Kidney capillary endothelial cell (primary cell): ENCODE results near the gene TULP4.

Source experiments
- DNase-seq: peaks from one replicate; pipeline ENCODE4 v3.0.0-alpha.2; 2018; ENCODE audit warnings: low spot score

The TULP4 gene

DNA sequence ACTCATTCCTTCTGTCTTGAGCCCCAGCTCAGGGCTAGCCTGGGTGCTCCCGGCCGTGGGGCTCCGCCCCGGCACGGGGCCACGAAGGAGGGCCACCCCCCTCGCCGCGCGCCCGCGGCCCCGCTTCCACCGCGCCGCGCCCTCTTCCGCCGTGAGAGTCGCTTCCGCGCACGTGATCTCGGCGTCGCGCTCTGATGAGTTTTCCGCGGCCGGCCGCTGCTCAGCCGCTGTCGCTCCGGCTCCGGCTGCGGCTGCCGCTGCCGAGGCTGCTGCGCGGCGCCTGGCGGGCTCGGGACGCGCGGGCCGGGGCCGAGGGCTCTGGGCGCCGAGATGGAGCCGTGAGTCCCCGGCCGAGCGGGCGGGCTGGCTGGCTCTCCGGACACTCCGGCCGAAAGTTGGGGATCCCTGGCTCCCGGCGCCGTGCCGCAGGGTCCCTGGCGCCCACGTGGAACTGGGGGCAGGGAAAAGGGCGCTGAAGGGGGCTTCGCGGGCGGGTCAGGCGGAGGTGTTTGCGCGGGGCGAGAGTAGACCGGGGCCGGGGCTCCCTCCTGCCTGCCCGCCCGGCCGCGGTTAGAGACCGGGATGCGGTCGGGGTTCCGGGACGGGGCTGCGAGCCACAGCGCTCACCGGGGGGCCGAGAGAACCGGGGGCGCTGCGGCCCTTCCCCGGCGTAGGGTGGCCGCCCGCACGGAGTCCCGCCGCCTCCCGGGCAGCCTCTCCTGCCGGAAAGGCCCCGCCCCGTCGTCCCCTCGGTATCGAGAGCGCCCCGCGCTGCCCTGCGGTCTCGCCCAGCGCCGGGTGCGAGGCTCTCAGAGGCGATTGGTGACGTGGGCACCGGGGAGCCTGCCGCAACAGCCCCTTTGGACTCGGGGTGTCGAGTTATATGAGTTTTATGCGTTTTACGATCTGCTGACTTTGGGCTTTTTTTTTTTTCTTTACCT is 247.9 kb downstream of the TULP4 start, which contains the start of gene TMEM181:
TSS of gene TMEM181 (plus strand) at position 197 of the 941 bp plus-strand sequence. CDS start at position 331, 134 bp downstream.
- DNase-seq: peak; percentile 75

DNA sequence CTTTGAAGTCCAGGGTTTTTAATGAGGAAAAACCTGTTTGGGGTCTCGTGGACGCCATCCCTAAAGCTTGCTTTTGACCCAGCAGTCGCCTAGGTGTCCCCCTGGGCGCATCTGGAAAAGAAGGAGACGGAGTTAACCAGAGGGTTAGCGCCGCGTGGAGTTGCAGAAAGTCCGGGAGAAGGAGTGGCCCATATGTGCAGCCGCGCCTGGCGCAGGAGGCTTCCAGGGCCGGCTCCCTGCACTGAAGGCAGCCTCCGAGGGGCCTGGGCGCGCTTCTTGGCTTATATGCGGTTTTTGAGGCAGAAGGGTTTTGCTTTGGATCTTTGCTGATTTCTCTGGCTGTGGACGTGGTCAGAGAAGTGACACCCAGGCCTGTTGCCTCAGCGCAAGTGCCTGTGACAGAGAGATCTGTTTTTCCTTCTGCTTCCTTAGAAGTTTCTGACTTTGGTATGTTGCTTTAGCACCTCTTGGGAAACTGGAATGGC is 248.6 kb downstream of the TULP4 start:
- no peak for DNase-seq
